ENCODE data around the gene NKD2.

The NKD2 gene

GRCh38 chr5:980001-980588 is 28.5 kb upstream of the NKD2 start:
- Histone ChIP-seq H3K9ac (ENCODE audit: low read length) (no peak overlapping the region), H3K4me1 (ENCODE audit: control insufficient read depth, insufficient read depth, low read length) (no peaks in the 10 kb centered on the region; the same call in 1 of the 2 replicates), H3K27ac (ENCODE audit: low read depth, low read length) (no peak overlapping the region)

GRCh38 chr5:980966-981365 is 27.6 kb upstream of the NKD2 start:
- H3K4me3 ChIP-seq (ENCODE audit: low read depth, low read length): no peak overlapping the region
- no peaks in the 10 kb centered on the region for H3K9me3 ChIP-seq (ENCODE audit: control insufficient read depth, insufficient read depth, low read depth, low read length)
- no peak overlapping the region for H3K27ac ChIP-seq (ENCODE audit: low read depth, low read length)
- no peaks in the 10 kb centered on the region for H3K27me3 ChIP-seq (ENCODE audit: control insufficient read depth, insufficient read depth, low read length)
- no peaks in the 10 kb centered on the region; the same call in 1 of the 2 replicates for H3K4me1 ChIP-seq (ENCODE audit: control insufficient read depth, insufficient read depth, low read length)
- no peaks in the 10 kb centered on the region for H3K36me3 ChIP-seq (ENCODE audit: control insufficient read depth, insufficient read depth, low read length)
- H3K9ac ChIP-seq (ENCODE audit: low read length): no peak overlapping the region

More at GRCh38 chr5:980001-980588, 28.5 kb upstream of the NKD2 start:
- Histone ChIP-seq H3K36me3 (ENCODE audit: control insufficient read depth, insufficient read depth, low read length) (no peaks in the 10 kb centered on the region), H3K9me3 (ENCODE audit: control insufficient read depth, insufficient read depth, low read depth, low read length) (no peaks in the 10 kb centered on the region), H3K4me3 (ENCODE audit: low read depth, low read length) (no peak overlapping the region), H3K27me3 (ENCODE audit: control insufficient read depth, insufficient read depth, low read length) (no peaks in the 10 kb centered on the region)

- H3K4me1 ChIP-seq (ENCODE audit: control insufficient read depth, insufficient read depth, low read length): no peaks in the 10 kb centered on the region; the same call in 1 of the 2 replicates
- no peaks in the 10 kb centered on the region for H3K27me3 ChIP-seq (ENCODE audit: control insufficient read depth, insufficient read depth, low read length)
- 0 out of 2 replicates have a peak, but pooled peaks cover 1% of the 10 kb centered on the region for H3K9me3 ChIP-seq (ENCODE audit: control insufficient read depth, insufficient read depth, low read depth, low read length)
- H3K9ac ChIP-seq (ENCODE audit: low read length): no peak overlapping the region
- no peaks in the 10 kb centered on the region for H3K36me3 ChIP-seq (ENCODE audit: control insufficient read depth, insufficient read depth, low read length)
- H3K4me3 ChIP-seq (ENCODE audit: low read depth, low read length): no peak overlapping the region
- no peak overlapping the region for H3K27ac ChIP-seq (ENCODE audit: low read depth, low read length)
Measured at GRCh38 chr5:981456-981855, 27.1 kb upstream of the NKD2 start.

- Histone ChIP-seq H3K27ac (ENCODE audit: low read depth, low read length) (no peak overlapping the region), H3K4me3 (ENCODE audit: low read depth, low read length) (no peak overlapping the region), H3K4me1 (ENCODE audit: control insufficient read depth, insufficient read depth, low read length) (no peaks in the 10 kb centered on the region; the same call in 1 of the 2 replicates), H3K9ac (ENCODE audit: low read length) (no peak overlapping the region), H3K36me3 (ENCODE audit: control insufficient read depth, insufficient read depth, low read length) (no peaks in the 10 kb centered on the region), H3K27me3 (ENCODE audit: control insufficient read depth, insufficient read depth, low read length) (no peaks in the 10 kb centered on the region), H3K9me3 (ENCODE audit: control insufficient read depth, insufficient read depth, low read depth, low read length) (0 out of 2 replicates have a peak, but pooled peaks cover 2% of the 10 kb centered on the region)
Measured at GRCh38 chr5:982377-983237, 26.0 kb upstream of the NKD2 start.

GRCh38 chr5:983238-983524 is 25.4 kb upstream of the NKD2 start:
- H3K36me3 ChIP-seq (ENCODE audit: control insufficient read depth, insufficient read depth, low read length): no peaks in the 10 kb centered on the region
- no peaks in the 10 kb centered on the region; the same call in 1 of the 2 replicates for H3K4me1 ChIP-seq (ENCODE audit: control insufficient read depth, insufficient read depth, low read length)
- H3K27me3 ChIP-seq (ENCODE audit: control insufficient read depth, insufficient read depth, low read length): no peaks in the 10 kb centered on the region

GRCh38 chr5:983568-983967 is 25.0 kb upstream of the NKD2 start:
- Histone ChIP-seq H3K9ac (ENCODE audit: low read length) (no peak overlapping the region), H3K9me3 (ENCODE audit: control insufficient read depth, insufficient read depth, low read depth, low read length) (peaks cover 5% of the 10 kb centered on the region; the same call in 1 of the 2 replicates), H3K27ac (ENCODE audit: low read depth, low read length) (no peak overlapping the region), H3K4me1 (ENCODE audit: control insufficient read depth, insufficient read depth, low read length) (no peaks in the 10 kb centered on the region; the same call in 1 of the 2 replicates), H3K27me3 (ENCODE audit: control insufficient read depth, insufficient read depth, low read length) (no peaks in the 10 kb centered on the region), H3K36me3 (ENCODE audit: control insufficient read depth, insufficient read depth, low read length) (no peaks in the 10 kb centered on the region), H3K4me3 (ENCODE audit: low read depth, low read length) (no peak overlapping the region)

More at GRCh38 chr5:983238-983524, 25.4 kb upstream of the NKD2 start:
- Histone ChIP-seq H3K27ac (ENCODE audit: low read depth, low read length) (no peak overlapping the region), H3K9me3 (ENCODE audit: control insufficient read depth, insufficient read depth, low read depth, low read length) (peaks cover 2% of the 10 kb centered on the region; the same call in 1 of the 2 replicates), H3K4me3 (ENCODE audit: low read depth, low read length) (no peak overlapping the region), H3K9ac (ENCODE audit: low read length) (no peak overlapping the region)

GRCh38 chr5:984774-985173 is 23.8 kb upstream of the NKD2 start:
- H3K4me1 ChIP-seq (ENCODE audit: control insufficient read depth, insufficient read depth, low read length): no peaks in the 10 kb centered on the region; the same call in 1 of the 2 replicates
- no peak overlapping the region for H3K9ac ChIP-seq (ENCODE audit: low read length)
- H3K36me3 ChIP-seq (ENCODE audit: control insufficient read depth, insufficient read depth, low read length): no peaks in the 10 kb centered on the region

GRCh38 chr5:987761-988160 is 20.8 kb upstream of the NKD2 start:
- Histone ChIP-seq H3K27ac (ENCODE audit: low read depth, low read length) (no peak overlapping the region), H3K4me1 (ENCODE audit: control insufficient read depth, insufficient read depth, low read length) (no peaks in the 10 kb centered on the region), H3K9me3 (ENCODE audit: control insufficient read depth, insufficient read depth, low read depth, low read length) (peaks cover 5% of the 10 kb centered on the region; the same call in 1 of the 2 replicates), H3K36me3 (ENCODE audit: control insufficient read depth, insufficient read depth, low read length) (no peaks in the 10 kb centered on the region), H3K27me3 (ENCODE audit: control insufficient read depth, insufficient read depth, low read length) (no peaks in the 10 kb centered on the region), H3K9ac (ENCODE audit: low read length) (no peak overlapping the region), H3K4me3 (ENCODE audit: low read depth, low read length) (no peak overlapping the region)

More at GRCh38 chr5:984774-985173, 23.8 kb upstream of the NKD2 start:
- H3K27me3 ChIP-seq (ENCODE audit: control insufficient read depth, insufficient read depth, low read length): no peaks in the 10 kb centered on the region
- no peak overlapping the region for H3K4me3 ChIP-seq (ENCODE audit: low read depth, low read length)
- peaks cover 5% of the 10 kb centered on the region; the same call in 1 of the 2 replicates for H3K9me3 ChIP-seq (ENCODE audit: control insufficient read depth, insufficient read depth, low read depth, low read length)
- no peak overlapping the region for H3K27ac ChIP-seq (ENCODE audit: low read depth, low read length)

- no peak overlapping the region for H3K9ac ChIP-seq (ENCODE audit: low read length)
- no peaks in the 10 kb centered on the region for H3K4me1 ChIP-seq (ENCODE audit: control insufficient read depth, insufficient read depth, low read length)
- H3K36me3 ChIP-seq (ENCODE audit: control insufficient read depth, insufficient read depth, low read length): no peaks in the 10 kb centered on the region
- H3K9me3 ChIP-seq (ENCODE audit: control insufficient read depth, insufficient read depth, low read depth, low read length): peaks cover 5% of the 10 kb centered on the region; the same call in 1 of the 2 replicates
- no peak overlapping the region for H3K4me3 ChIP-seq (ENCODE audit: low read depth, low read length)
- H3K27ac ChIP-seq (ENCODE audit: low read depth, low read length): no peak overlapping the region
- no peaks in the 10 kb centered on the region for H3K27me3 ChIP-seq (ENCODE audit: control insufficient read depth, insufficient read depth, low read length)
Measured at GRCh38 chr5:988322-988721, 20.3 kb upstream of the NKD2 start.

- Histone ChIP-seq H3K36me3 (ENCODE audit: control insufficient read depth, insufficient read depth, low read length) (no peaks in the 10 kb centered on the region), H3K4me3 (ENCODE audit: low read depth, low read length) (no peak overlapping the region), H3K27me3 (ENCODE audit: control insufficient read depth, insufficient read depth, low read length) (no peaks in the 10 kb centered on the region; the same call in 1 of the 2 replicates), H3K9me3 (ENCODE audit: control insufficient read depth, insufficient read depth, low read depth, low read length) (peaks cover 5% of the 10 kb centered on the region; the same call in 1 of the 2 replicates), H3K9ac (ENCODE audit: low read length) (no peak overlapping the region), H3K4me1 (ENCODE audit: control insufficient read depth, insufficient read depth, low read length) (peaks cover 6% of the 10 kb centered on the region; the same call in 1 of the 2 replicates), H3K27ac (ENCODE audit: low read depth, low read length) (no peak overlapping the region)
Measured at GRCh38 chr5:989961-990530, 18.6 kb upstream of the NKD2 start.
